G401 (cell line): ENCODE data around the gene PSMC3IP. TPM values are rescaled to one million over a fixed set of nuclear protein-coding genes. Genes with fewer than 3 reads are reported as not detected.
"Not testable (repeated sequence)": the region's sequence is repeated elsewhere in the genome, so short reads cannot be mapped to it uniquely, and the experiment has no call there.

Experiments
- DNase-seq: peaks from one replicate; pipeline ENCODE4 v3.0.0-alpha.2; 2015; ENCODE audit warnings: low spot score
- in situ Hi-C: cut with HindIII; loops from 2 replicates; pipeline ENCODE4 v1.10.0; 2016; ENCODE audit warnings: low sequenced_read_pairs, mixed read lengths
- total RNA-seq: library from RNA; depleted of rRNA; stranded (reverse); fragments of >200 nt; shearing (Covaris generic); gene quantifications from 2 replicates; pipeline ENCODE4 v1.2.3, GENCODE V29; 2014

The PSMC3IP gene
- total RNA-seq, 1 experiment from 2014 or later: 14.9 TPM

DNA sequence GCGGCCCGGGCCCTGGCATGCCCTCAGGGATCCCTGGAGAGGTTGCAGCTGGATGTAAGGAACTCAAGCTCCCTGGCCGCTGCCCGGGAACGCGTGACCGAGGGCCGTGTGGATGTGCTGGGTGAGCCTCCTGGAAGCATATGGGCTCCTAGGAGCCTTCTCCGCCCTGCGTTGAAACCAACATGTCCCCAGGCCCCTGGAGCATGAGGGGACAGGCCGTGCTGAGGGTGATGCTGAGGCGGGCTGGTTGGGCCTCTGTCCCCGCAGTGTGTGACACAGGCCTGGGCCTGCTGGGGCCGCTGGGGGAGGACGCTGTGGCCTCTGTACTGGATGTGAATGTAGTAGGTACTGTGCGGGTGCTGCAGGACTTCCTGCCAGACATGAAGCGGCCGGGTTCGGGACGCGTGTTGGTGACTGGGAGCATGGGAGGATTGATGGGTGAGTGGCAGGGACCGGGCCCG is 30.5 kb downstream of the PSMC3IP start:
- in situ Hi-C loops: no loop called here
- DNase-seq: no peak

DNA sequence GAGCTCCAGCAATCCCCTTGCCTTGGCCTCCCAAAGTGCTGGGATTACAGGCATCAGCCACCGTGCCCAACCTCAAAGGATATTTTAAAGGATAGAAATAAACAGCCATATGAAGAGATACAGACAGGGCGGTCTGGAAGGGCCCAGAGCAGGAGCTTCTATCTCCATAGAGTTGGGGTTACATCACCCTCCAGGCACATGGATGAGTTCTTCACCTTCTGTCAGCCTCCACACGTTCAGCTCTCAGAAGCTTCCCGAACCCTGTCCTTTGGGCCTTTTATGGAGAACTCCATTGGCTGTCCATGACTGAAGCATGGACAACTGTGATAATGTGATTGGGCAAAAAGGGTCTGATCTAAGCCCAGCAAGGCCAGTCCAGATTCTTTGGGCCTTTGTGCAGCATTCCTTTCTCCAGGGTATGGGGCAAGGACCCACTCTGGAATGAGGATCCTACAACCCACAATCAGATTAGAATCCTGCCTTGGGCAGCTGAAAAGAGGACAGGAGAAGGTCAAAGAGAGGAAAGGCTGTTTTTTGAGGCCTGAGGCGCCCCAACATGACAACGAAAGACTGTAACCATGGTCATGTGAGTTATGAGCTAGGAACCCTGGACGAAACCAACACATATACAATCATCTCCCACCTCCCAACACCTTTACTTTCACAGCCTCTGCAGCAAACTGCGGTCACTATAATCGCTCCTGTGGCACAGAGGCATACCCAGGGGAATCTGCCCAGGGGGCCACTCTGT is 31.6 kb downstream of the PSMC3IP start:
- DNase-seq, in situ Hi-C loops: not testable (repeated sequence)

DNA sequence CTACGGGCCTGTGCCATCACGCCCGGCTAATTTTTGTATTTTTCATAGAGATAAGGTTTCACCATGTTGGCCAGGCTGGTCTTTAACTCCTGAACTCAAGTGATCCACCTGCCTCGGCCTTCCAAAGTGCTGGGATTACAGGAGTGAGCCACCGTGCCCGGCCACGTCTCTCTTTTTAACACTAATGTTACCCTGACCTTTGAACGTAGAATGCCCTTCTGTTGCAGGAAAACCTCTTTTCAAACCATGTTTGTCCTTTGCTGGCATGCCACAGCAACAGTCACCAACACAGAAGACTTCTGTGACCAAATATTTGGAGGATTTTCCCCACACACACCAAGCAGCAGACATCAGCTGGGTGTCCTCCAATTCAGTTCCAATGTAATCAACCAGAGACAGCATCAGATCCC is 32.6 kb downstream of the PSMC3IP start:
- in situ Hi-C loops: no loop called here
- DNase-seq: no peak

DNA sequence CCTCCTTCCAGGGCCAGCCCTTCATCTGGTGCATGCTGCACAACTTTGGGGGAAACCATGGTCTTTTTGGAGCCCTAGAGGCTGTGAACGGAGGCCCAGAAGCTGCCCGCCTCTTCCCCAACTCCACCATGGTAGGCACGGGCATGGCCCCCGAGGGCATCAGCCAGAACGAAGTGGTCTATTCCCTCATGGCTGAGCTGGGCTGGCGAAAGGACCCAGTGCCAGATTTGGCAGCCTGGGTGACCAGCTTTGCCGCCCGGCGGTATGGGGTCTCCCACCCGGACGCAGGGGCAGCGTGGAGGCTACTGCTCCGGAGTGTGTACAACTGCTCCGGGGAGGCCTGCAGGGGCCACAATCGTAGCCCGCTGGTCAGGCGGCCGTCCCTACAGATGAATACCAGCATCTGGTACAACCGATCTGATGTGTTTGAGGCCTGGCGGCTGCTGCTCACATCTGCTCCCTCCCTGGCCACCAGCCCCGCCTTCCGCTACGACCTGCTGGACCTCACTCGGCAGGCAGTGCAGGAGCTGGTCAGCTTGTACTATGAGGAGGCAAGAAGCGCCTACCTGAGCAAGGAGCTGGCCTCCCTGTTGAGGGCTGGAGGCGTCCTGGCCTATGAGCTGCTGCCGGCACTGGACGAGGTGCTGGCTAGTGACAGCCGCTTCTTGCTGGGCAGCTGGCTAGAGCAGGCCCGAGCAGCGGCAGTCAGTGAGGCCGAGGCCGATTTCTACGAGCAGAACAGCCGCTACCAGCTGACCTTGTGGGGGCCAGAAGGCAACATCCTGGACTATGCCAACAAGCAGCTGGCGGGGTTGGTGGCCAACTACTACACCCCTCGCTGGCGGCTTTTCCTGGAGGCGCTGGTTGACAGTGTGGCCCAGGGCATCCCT is 34.1 kb downstream of the PSMC3IP start:
- no peak for DNase-seq
- in situ Hi-C loops: no loop called here

DNA sequence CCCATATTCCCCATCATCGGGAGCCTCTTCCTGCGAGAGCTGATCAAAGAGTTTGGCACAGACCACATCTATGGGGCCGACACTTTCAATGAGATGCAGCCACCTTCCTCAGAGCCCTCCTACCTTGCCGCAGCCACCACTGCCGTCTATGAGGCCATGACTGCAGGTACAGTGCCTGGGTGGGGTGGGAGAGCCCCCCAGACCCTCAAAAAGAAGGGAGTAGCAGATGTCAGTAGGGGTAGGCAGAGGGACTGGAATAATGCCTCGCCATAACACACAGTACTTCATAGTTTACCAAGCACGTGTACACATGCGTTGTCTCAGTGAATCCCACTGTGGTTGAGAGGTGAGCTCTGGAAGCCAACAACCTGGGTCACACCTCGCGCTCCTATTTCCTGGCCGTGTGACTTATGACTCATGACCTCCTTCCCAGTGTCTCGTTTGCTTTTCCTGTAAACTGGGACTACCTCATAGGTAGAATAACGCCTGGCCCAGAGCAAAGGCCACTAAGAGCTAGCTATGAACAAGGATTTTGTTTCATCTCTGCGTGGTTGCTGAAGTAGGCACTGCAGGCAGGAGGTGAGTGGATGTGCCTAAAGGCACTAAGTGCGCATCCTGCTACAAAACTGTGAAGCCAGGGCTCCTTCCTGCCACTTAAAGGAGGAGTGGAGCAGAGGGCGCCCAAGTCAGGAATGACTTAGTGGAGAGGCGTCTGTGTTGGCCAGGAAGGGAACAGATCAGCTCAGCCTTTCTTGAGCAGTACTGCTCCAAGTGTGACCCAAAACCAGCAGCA is 36.3 kb downstream of the PSMC3IP start:
- in situ Hi-C loops: no loop called here
- no peak for DNase-seq

DNA sequence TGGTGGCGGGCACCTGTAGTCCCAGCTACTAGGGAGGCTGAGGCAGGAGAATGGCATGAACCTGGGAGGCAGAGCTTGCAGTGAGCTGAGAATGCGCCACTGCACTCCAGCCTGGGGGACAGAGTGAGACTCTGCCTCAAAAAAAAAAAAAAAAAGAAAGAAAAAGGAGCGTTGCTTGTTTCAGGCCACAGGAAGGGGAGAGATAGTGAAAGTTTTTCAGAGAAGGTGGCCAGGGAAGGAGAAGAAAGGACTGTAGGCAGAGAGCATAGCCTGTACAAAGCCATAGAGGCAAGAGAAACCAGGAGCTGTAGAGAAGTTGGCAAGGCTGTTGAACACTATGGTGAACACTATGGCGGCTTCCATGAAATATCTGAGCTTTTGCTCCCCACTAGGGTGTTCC is 37.0 kb downstream of the PSMC3IP start:
- in situ Hi-C loops: not testable (repeated sequence)

DNA sequence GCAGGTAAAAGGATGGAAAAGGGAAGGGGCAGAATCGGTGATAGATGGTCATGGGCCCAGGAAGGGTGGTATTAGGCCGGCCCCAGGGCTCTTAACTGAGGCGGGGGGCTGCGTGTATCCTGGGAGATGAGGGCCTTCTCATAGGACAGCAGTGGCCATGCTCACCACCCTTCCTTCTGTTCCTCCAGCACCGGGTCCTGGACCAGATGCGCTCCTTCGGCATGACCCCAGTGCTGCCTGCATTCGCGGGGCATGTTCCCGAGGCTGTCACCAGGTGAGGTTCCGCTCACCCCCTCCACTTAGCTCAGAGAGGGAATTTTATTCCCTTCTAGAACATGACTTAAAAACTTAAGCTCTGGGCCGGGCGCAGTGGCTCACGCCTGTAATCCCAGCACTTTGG is 39.0 kb downstream of the PSMC3IP start:
- in situ Hi-C loops: loop anchor here (10.0 kb wide), 1 partner anchor 146 kb away; the partner anchor contains the start of genes CCR10 and CNTNAP1
- DNase-seq: no peak

More for the DNA sequence above, 37.0 kb downstream of the PSMC3IP start:
- DNase-seq: not testable (repeated sequence)

DNA sequence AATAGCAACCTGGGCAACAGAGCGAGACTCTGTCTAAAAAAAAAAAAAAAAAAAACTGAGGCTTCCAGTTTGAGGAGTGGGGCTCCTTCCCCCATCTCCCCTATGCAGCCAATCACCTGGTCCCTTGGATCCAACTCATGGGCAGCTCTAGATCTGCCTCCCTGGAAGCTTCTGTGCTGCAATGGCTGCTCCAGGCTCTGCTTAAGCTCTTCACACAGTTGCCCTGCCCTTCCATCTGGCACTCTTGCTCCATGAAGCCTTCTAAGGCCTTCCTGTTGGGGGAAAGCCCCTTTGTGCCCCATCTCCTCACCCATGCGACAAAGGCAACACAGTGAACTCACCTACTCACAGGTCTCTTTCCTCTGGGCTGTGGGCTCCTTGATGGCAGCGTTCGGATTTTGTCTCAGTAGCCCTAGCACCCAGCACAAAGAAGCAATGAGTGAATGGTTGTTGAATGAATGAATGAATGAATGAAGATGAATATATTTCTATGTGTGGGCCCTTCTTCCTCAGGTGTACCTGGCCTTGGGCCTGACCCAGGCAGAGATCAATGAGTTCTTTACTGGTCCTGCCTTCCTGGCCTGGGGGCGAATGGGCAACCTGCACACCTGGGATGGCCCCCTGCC is 39.6 kb downstream of the PSMC3IP start:
- in situ Hi-C loops: loop anchor here (10.0 kb wide), 1 partner anchor 147 kb away; the partner anchor contains the start of genes CCR10 and CNTNAP1
- DNase-seq: no peak

DNA sequence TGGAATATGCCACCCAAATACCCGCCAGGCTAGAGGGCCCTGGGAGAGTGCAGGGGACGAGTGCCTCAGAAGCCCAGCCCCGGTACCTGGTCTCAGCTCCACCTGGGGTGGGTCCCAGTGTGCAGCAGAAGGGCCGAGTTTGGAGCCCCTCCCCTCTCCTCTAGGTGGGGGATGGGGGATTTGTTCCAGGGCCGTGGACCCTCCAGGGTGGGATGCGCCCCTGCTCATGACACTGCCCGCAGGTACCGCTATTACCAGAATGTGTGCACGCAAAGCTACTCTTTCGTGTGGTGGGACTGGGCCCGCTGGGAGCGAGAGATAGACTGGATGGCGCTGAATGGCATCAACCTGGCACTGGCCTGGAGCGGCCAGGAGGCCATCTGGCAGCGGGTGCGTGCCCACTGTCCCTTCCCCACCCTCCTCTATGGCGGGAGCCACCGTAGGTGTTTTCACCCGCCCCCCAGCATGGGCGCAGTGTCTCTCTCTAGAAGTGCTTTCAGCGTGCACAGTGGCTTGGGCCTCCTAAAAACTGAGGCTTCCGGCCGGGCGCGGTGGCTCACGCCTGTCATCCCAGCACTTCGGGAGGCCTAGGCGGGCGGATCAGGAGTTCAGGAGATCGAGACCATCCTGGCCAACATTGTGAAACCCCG is 40.2 kb downstream of the PSMC3IP start:
- DNase-seq: no peak
- in situ Hi-C loops: loop anchor here (10.0 kb wide), 1 partner anchor 148 kb away; the partner anchor contains the start of genes CCR10 and CNTNAP1

DNA sequence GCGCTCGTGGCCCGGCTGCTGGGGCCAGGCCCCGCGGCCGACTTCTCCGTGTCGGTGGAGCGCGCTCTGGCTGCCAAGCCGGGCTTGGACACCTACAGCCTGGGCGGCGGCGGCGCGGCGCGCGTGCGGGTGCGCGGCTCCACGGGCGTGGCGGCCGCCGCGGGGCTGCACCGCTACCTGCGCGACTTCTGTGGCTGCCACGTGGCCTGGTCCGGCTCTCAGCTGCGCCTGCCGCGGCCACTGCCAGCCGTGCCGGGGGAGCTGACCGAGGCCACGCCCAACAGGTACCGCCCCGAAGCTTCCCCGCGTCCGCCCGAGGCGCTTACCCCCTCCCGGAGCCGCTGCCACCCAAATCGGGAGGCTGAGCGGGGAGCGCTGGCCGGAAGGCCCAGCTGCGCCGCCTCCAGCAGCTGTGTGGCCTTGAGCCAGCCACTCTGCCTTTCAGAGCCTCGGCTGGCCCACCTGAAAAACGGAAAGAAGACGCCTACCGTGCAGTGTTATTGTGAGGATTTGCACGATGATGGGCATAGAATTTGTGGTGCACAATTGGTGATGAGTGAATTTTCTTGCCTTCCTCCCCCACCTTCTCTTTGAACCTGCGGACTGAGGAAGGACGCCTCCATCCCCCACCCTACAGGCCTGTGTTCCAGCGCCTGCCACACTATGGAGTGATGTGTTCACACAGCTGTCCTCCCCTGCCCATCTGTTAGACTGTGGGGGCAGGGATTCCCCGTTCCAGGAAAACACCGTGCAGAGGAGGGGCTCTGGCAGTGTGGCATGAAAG is 41.0 kb downstream of the PSMC3IP start:
- peak; percentile 77 for DNase-seq
- in situ Hi-C loops: loop anchor here (10.0 kb wide), 1 partner anchor 148 kb away; the partner anchor contains the start of genes CCR10 and CNTNAP1

DNA sequence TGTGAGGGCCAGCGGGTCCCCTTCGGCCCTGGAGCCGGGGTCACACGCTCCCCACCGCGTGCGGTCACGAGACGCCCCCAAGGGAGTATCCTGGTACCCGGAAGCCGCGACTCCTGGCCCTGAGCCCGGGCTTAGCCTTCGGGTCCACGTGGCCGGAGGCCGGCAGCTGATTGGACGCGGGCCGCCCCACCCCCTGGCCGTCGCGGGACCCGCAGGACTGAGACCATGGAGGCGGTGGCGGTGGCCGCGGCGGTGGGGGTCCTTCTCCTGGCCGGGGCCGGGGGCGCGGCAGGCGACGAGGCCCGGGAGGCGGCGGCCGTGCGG is 41.5 kb downstream of the PSMC3IP start, which contains the start of gene NAGLU:
NAGLU (plus strand) TSS at position 194 of the 324 bp plus-strand sequence; CDS start at position 226, 32 bp downstream.
- in situ Hi-C loops: loop anchor here (10.0 kb wide), 1 partner anchor 149 kb away; the partner anchor contains the start of genes CCR10 and CNTNAP1
- peak; percentile 80 for DNase-seq

DNA sequence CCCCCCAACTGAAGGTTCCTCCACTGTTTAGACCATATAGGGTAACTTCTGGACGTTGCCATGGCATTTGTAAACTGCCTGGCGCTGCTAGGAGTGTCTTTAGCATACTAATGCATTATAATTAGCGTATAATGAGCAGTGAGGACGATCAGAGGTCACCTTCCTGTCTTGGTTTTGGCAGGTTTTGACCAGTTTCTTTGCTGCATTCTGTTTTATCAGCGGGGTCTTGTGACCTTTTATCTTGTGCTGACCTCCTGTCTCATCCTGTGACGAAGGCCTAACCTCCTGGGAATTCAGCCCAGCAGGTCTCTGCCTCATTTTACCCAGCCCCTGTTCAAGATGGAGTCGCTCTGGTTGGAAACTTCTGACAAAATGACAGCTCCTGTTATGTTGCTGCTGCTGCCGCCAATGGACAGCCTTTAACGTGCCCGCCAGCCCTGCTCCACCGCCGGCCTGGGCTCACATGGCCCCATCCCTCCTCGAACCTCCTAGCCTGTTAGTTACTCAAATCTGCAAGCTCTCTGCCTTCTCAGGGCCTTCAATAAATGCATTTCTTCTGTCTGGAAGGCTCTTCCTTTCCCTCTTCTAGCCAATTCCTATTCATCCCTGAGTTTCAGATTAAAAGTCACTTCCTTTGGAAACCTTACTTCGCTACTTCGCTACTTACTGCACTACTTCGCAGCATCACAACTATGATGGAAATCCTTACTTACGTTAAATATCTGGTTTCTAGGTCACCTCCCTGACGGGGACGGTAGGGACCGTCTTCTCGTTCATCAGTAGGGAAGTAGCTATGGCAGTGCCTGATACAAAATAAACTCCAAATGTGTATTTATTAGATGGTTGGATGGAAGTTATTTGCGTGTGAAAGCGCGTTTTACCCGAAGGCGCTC is 42.1 kb downstream of the PSMC3IP start:
- DNase-seq: no peak
- in situ Hi-C loops: loop anchor here (10.0 kb wide), 1 partner anchor 149 kb away; the partner anchor contains the start of genes CCR10 and CNTNAP1

DNA sequence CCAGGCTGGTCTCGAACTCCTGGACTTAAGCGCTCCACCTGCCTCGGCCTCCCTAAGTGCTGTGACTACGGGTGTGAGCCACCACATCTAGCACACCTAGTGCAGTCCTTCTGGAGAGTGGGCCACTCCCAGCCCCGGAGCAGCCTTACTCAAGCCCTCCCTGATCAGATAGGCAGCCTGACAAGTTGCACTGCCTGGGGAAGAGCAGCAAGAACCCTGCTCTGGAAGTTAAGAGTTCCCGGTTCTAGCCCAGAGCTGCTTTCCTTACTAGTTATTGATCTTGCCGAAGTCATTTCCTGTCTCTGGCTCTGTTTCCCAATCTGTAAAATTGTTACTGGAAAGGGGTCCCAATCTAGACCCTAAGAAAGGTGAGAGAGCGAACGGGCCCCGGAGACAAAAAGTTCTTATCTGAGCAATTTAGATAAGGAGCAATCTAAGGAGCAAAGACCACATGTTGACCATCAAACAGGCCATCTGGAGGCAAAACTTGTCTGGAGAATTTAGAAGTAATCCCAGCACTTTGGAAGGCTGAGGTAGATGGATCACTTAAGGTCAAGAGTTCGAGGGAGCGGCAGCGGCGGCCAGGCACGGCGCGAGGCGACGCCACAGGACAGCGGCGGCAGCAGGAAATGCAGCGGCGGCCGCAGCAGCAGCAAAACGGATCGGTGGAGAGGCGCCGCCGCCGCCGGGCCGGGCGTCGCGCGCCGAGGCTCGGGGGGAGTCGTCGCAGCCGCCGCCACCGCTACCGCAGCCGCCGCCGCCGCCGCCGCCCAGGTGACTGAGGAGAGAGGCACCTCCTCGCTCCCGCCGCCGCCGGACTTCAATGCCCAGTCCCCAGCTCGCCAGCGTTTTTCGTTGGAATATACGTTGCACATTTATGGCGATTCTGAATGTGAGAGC is 45.8 kb downstream of the PSMC3IP start:
- in situ Hi-C loops: loop anchor here (10.0 kb wide), 1 partner anchor 153 kb away; the partner anchor contains the start of genes CCR10 and CNTNAP1
- peak; percentile 54 for DNase-seq

DNA sequence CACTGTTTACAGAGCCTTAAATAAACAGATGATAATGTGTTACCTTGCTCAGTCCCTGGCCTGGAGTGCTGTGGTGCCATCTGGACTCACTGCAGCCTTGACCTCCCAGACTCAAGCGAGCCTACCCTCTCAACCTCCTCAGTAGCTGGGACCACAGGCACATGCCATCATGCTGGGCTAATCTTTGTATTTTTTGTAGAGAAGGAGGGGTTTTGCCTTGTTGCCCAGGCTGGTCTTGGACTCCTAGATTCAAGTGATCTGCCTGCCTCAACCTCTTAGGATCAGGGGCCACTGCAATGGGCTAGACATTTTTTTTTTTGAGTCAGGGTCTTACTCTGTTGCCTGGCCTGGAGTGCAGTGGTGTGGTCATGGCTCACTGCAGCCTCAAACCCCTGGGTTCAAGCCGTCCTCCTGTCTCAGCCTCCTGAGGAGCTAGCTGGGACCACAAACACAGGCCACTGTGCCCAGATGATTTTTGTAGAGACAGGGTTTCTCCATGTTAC is 46.5 kb downstream of the PSMC3IP start:
- in situ Hi-C loops: loop anchor here (10.0 kb wide), 1 partner anchor 154 kb away; the partner anchor contains the start of genes CCR10 and CNTNAP1
- DNase-seq: no peak

DNA sequence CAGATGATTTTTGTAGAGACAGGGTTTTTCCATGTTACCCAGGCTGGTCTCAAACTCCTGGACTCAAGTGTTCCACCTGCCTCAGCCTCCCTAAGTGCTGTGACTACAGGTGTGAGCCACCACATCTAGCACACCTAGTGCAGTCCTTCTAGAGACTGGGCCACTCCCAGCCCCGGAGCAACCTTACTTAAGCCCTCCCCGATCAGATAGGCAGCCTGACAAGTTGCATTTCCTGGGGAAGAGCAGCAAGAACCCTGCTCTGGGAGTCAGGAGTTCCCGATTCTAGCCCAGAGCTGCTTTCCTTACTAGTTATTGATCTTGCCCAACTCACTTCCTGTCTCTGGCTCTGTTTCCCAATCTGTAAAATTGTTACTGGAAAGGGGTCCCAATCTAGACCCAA is 48.5 kb downstream of the PSMC3IP start:
- in situ Hi-C loops: no loop called here
- no peak for DNase-seq
